GM18507 (cell line): ENCODE measurements around the gene CATSPERE.

ENCODE experiments used
- DNase-seq: peaks from one replicate; pipeline ENCODE4 v3.0.0; 2011; ENCODE audit warnings: low read depth; ENCODE audit not compliant: insufficient read length; ENCODE audit errors: extremely low spot score
- FAIRE-seq: peaks from 2 replicates; lab custom pipeline; 2011; peaks lifted over from hg19 to GRCh38; lab: Jason Lieb, UNC

The CATSPERE gene, protein sequence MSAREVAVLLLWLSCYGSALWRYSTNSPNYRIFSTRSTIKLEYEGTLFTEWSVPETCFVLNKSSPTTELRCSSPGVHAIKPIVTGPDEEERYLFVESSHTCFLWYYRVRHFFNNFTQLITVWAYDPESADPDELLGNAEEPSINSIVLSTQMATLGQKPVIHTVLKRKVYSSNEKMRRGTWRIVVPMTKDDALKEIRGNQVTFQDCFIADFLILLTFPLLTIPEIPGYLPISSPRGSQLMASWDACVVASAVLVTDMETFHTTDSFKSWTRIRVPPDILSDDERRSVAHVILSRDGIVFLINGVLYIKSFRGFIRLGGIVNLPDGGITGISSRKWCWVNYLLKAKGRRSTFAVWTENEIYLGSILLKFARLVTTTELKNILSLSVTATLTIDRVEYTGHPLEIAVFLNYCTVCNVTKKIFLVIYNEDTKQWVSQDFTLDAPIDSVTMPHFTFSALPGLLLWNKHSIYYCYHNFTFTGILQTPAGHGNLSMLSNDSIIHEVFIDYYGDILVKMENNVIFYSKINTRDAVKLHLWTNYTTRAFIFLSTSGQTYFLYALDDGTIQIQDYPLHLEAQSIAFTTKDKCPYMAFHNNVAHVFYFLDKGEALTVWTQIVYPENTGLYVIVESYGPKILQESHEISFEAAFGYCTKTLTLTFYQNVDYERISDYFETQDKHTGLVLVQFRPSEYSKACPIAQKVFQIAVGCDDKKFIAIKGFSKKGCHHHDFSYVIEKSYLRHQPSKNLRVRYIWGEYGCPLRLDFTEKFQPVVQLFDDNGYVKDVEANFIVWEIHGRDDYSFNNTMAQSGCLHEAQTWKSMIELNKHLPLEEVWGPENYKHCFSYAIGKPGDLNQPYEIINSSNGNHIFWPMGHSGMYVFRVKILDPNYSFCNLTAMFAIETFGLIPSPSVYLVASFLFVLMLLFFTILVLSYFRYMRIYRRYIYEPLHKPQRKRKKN

DNA sequence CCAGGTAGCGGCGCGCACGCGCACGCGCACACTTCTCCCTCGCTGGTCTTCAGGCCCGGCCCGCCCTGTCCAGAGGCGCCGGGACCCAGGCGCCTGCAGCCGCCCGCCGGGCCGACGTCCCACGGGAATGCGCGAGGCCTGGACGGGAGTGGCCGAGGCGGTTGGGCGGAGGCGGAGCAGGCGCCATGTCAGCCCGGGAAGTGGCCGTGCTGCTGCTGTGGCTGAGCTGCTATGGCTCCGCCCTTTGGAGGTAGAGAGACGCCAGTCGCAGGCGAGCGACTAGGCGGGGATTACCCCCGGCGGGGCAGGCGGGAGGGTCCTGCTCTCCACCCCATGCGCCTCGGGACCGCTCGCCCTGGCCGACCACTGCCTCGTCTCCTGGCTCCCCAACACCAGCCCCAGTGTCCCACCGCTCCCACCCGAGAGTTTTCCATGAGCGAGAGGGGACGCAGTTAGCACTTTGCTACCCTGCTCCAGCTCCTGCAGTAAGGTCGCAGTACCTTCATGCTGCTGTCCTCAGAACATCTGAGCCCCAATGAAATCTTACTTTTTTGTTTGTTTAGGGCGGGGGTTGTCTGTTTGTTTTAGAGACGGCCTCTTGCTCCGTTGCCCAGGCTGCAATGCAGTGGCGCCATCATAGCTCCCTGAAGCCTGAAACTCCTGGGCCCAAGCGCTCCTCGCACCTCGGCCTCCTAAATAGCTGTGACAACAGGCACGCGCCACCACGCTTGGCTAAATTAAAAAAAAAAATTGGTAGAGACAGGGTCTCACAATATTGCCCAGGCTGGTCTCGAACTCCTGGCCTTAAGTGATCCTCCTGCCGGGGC is at the start of gene CATSPERE:
CATSPERE (plus strand) TSS at position 29 of the 827 bp plus-strand sequence; CDS start at position 186, 157 bp downstream.
- DNase-seq, result peak; percentile 83
- peak; percentile 89 for FAIRE-seq

DNA sequence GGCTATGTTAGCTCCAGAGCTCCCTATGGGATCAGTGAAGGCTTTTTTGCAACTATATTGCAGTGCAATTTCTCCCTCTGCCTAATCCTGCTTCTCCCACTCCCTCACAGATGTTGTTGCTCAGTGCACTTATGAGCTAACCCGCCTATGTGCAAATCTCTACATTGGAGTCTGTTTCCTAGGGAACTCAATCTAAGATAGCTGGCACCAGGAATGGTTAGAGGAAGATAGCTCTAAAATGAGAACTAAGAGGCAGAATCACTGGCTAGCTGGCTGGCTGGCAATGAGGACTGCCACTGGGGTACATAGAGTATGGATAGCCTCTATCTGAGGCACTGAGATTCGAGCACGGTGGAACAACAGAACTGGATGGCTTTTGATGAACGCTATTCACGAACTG is 48.9 kb upstream of the CATSPERE start:
- DNase-seq (no peak), FAIRE-seq (no peak)

DNA sequence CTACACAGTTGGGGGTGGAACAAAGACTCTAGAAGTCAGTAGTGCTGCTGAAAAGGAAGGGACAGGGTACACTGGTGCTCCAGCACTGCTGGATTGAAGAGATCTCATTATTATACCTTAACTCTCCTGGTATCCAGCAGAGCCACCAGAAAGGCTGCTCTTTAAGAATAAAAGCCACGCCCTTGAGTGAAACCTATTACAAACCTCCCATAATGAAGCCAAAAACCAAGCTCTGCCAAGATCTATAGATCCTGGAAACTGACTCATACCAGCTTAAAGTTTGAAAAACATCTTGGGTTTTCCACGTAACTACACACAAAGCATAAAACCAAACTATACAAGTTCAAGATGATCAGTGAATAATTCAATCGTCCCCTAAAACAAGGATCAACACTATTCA is 47.3 kb upstream of the CATSPERE start:
- DNase-seq, result no peak
- FAIRE-seq, result no peak

DNA sequence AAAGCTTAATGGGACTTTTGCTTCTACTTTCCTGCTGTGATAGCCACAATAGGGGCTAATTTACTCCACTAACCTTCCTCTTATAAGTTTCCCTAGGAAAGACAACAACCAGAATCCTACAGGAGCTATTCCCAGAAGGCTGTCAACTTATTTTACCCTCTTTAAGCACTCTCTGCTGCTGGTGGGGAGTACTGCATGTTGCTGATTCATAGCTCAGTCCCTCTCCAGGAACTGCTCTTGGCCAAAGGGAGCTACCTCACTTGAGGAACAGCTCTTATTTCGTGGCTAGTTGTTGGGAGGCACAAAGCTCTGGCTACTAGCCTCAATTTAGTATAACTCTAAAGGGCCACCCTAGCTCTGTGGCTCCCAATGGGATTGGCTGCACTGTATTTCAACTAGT is 46.5 kb upstream of the CATSPERE start:
- no peak for FAIRE-seq
- no peak for DNase-seq

DNA sequence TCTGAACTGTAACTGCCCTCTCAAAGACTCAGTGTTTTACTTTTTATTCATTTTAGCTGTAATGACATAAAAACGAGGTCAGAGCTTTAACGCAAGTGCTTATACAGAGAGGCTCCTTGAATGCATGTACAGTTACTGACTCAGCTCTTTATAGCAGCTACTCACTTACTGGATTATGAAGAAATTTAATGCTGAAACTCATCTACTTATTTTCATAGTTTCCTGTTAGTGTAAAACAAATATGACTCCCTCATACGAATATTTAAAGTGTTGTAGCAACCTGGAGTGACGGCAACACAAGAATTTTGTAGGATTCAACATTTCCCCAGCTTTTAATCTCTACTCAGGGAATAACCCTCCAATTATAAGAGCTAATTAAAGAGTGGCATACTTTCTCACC is 42.0 kb upstream of the CATSPERE start:
- FAIRE-seq (no peak), DNase-seq (no peak)

DNA sequence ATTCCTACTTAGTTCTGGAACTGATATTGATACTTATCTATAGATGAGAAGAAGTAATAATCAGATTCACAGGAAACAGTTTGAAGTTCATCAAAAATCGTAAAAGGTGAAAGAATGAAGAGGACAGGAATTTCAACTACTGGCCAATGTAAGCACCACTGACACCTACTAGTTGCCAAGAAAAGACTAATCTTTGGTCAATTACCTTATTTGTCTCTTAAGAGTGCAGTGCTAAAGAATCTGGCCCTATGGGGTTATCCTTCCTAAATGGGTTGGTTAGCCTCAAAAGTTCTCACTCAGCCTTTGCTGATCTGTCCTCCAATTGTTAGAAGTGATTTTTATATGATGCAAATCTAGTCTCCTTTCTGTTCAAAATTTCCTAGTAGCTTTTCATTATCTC is 38.9 kb upstream of the CATSPERE start:
- DNase-seq, result no peak
- no peak for FAIRE-seq

DNA sequence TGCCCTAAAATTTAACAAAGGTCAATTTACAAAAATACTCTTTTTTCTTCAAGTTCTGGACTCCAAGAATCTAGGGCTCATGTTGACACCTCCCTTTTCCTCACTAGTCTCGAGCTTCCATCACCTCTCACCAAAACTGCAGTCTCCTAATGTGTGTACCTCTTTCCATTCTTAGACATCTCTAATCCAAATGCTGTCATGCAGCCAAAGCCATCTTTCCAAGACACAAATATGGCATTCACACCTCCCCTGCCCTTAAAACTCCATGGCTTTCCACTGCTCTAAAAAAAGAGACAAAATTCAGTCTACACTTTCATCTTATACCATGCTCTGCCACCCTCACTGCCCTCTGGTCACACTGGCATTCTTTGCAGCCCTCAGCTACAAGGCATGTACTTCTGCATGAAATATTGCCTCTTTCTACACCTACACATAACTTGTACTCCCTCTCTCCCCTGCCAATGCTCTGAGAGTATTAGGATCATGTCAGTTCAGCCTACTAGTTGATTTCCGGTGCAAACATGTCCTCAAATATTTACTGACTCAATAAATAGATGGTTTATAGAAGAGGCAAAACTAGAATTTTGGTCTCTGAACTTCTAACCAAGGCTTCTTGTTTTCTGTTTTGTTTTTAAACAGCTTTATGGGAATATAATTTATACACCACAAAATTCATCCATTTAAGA is 36.3 kb upstream of the CATSPERE start:
- FAIRE-seq (no peak), DNase-seq (no peak)

DNA sequence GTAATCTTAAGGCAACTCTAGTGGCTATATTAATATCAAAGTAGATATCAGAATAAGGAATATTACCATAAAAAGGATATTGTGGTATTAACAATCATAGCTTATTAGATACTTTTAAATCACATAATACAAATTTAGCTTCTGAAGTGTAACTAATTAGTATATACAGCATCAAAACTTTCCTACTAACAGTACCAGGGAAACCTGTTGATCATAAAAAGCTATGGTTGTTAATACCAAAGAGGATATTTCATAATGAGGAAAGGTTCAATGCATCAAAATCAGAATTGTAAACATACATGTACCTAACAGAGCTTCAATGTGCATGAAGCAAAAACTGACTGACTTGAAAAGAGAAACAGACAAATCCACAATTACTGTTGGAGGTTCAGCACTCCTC is 33.4 kb upstream of the CATSPERE start:
- FAIRE-seq (no peak), DNase-seq (no peak)

DNA sequence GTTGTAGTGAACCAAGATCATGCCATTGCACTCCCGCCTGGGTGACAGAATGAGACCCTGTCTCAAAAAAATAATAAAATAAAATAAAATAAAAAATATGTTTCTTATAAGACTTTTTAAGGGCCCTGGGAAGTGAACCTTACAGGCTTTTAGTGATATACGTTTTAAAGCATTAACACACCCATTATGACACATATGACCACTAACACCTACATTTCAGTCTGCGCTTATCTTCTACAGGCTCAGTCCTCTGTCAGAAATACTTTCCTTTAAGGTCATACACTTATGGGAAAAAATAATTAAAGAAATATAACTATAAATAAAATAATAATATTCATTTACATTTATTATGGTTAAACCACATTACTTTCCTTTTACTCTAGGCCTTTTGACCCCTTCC is 31.3 kb upstream of the CATSPERE start:
- FAIRE-seq, result no peak

DNA sequence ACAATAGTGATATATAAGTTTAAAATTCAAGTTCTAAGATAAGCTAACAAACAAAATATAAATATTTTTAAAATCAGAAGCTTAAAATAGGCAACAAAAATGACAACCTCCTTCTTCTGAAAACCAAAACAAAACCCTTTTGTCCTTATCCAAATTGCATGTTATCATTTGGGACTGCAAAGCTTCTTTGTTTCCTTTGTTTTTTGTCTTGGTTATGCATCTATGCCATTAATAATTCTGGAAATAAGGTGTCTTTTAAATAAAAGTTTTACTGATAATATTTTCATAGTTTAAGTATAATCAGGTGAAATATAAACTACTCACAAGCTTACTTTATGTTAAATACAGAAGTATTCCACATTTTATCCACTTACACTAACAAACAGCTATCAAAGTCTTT is 29.9 kb upstream of the CATSPERE start:
- DNase-seq, result no peak
- no peak for FAIRE-seq

More for the DNA sequence above, 31.3 kb upstream of the CATSPERE start:
- no peak for DNase-seq

DNA sequence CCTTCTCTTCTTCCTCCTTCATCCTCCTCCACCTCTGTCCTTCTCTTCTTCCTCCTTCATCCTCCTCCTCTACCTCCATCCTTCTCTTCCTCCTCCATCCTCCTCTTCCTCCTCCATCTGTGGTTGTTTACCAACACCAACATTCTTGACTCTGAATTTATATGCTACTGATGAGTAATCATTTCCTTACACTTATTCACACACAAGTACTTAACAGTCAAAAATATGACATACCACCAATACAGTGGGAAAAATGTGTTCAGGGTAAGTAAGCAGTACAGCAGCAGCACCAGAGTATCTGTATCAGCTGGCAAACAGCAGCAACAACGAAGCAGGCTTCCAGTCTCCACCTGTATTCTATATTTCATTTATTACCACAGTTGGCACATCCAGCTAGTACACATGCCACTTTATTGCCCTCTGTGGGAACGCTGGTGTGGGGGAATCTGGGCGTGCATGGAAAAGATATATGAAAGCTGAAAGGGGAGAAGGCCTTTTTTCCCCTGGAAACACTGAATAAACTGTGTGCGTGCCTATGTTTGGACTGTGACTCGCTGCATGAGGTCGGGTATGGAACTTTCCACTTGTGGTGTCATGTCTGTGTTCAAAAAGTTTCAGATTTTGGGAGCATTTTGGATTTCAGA is 25.4 kb upstream of the CATSPERE start:
- DNase-seq, result no peak

DNA sequence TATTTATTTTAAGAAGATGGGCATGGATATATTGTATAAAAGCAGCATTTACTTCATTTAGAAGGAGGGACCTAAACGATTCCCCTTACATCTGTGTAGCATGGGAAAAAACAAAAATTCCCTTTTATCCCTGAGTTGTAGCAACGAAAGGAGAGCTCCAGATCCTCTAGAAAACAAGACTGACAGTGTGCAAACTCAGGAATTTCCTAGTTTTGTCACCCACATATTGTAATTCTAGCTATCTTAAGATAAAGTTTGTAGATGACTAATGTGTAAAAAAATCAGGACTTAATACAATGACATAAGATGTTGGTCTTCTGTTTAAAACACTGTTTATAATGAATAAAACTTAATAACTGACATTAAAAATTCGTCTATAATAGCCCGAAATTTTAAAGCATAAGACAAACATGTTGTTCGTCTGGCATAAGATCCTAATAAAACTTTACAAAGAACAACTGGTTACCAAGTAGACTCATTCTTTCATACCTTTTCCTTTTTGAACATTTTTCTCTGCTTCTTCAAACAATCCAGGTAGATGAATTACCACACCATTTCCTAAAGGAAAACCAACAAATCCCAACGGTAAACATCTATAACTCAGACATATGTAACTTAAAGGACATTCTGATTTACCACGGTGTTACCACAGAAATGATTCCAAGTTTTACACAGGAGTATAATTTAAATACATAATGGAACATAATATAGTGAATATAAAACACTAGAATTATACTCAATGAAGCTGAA is 24.6 kb upstream of the CATSPERE start:
- no peak for DNase-seq
- FAIRE-seq, result peak; percentile 35

More for the DNA sequence above, 25.4 kb upstream of the CATSPERE start:
- no peak for FAIRE-seq

DNA sequence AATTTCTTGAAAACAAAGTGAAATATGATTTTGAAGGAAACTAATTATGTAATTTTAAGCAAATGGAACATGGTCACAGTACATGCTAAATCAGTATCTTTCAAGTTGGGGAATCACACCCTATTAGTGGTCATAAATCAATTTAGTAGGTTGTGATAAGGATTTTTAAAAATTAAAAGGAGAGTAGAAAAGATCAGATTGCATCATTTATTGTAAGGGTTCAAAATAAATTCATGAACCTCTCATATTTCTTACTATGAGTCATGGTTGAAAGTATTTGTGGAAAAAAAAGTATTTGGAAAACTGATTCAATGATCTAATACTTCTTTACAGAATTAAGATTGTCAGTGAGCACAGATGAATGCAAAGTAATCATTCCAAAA is 24.0 kb upstream of the CATSPERE start:
- FAIRE-seq (no peak), DNase-seq (no peak)

DNA sequence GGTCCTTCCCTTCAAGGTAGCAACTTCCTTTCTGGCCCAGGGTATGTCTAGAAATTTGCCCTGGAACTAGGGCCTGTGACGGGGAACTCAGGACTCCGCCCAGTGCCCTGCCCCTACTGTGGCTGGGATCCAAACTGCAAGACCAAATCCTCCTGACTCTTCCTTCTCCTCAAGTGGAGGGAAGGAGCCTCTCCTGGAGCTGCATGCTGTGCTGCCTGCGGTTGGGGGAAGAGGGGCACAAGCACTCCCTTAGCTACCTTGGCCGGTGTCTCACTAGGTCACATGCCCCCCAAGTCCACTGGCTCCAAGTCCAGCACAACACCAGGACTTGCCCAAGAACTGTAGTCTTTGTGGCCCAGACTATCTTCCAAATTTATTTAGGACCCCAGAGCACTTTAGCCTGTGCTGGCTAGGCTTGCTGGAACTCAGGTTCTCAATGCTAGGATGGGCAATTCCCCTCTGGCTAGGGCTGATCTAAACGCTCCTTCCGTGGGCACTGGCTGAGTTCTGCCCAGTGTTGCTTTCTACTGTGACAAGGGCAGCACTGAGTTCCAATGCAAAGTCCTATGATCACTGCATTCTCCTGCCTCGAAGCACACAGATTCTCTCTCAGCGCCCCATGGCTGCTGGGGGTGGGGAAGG is 21.6 kb upstream of the CATSPERE start:
- FAIRE-seq, result no peak
- no peak for DNase-seq

DNA sequence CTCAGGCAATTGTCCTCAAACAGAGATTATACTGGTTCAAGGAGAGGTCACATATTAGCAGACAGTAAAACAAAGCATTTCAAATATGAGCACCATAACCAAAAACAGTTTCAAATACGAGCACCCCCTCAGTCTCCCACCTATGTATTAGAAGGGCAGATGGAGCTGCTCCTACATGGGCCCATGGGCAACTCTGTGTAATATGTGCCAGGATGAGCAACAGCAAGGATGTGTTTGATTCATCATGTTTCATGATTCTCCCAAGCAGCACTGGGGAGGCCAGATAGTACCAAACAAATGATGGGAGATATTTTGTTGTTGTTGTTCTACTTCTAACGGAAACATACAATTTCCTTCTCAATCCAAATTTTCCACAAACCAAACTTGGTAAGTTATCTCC is 18.2 kb upstream of the CATSPERE start:
- FAIRE-seq (no peak), DNase-seq (no peak)

DNA sequence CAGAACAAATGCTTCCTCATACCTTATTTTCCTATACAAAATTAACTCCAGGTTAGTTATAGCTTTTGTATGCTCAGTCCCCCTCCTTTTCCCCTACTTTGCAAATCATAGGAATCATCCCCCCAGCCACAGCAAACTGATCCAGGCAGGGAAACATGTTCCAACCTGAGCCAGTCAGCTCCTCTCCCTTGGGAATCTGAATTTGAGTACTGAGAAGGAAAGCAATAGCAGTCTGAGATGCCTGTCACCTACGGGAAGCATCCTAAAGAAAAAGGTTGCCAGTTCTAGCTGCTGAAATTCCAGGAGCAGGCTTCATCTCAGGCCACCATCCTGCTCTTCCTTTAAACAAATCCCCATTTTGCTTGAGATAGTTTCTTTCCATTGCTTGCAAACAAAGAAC is 16.2 kb upstream of the CATSPERE start:
- FAIRE-seq (no peak), DNase-seq (no peak)

DNA sequence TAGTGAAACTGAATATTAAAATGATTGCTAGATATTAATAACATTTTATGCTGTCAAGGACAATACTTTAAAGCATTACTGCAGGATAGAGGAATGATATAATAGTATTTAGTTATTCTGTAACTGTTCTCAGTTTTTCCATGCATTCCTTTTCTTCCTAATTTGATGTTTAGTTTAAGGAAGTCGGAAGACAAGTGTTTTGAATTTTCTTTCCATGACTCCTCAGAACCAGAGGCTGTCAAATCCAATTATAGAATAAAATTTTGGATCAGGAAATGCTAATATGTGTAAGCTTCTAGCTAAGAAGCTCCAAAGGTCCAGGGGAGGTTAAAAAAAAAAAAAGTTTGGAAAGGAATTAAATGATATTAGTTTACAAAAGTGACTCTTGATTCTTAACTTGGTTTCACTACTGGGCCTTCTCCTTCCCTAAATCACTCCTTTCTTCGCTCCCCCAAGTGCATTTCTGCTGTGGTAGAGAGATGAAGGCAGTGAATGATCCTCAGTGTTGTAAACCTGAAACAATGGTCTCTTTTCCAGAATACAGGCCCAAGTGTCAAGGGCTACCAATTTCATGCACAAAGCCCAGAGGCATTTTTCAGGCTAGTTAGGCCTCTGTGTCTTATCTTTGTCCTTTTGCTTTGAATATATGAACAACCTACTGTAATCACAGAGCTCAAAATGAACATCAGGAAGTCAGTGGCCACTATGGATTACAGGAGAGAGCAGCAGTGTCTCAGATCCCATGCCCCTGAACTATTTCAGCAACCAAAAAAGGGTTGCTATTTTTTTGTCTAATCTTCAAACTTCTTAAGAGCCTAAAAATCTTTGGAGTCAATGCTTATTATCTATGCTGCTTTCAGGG is 15.5 kb upstream of the CATSPERE start:
- FAIRE-seq (no peak), DNase-seq (no peak)
